IMR-90 (cell line): ENCODE results near the gene FAM184A. TPM values are rescaled to one million over a fixed set of nuclear protein-coding genes. Genes with fewer than 3 reads are reported as not detected.

Experiments
- ATAC-seq: fragments of 200-7000 bp; cut with Tn5 transposase; 2 replicates; pipeline ENCODE4 v1.9.1; 2020; ENCODE audit warnings: low read depth, mild to moderate bottlenecking, moderate library complexity
- BruUV-seq: library from RNA; stranded (reverse); fragments of 400-500 nt; replicated peaks from 2 replicates; lab custom pipeline; 2021; lab: Mats Ljungman, UMichigan
- CTCF ChIA-PET: fragments of 300-600 bp; formaldehyde crosslinking; extraction: SDS; loops from one replicate; lab custom pipeline; 2021; ENCODE audit warnings: antibody characterized with exemption; lab: Yijun Ruan, JAX
- POLR2A ChIA-PET: fragments of 300-600 bp; sonication (Branson Sonifier 250); formaldehyde crosslinking; loops from one replicate; lab custom pipeline; 2022; ENCODE audit warnings: antibody characterized with exemption; ENCODE audit not compliant: unreplicated experiment; lab: Charles Lee
- DNase-seq: peaks from one replicate; pipeline ENCODE4 v3.0.0; 2013
- H2AFZ ChIP-seq: replicated peaks from 2 replicates; pipeline ENCODE3; 2013; ENCODE audit warnings: low read length, mild to moderate bottlenecking; ENCODE audit not compliant: poor library complexity
- H2AK5ac ChIP-seq: 2 replicates; pipeline ENCODE4 v1.6.1; 2013; ENCODE audit warnings: low read depth, low read length, inconsistent platforms
- H2AK9ac ChIP-seq: replicated peaks from 2 replicates; pipeline ENCODE3; 2013; ENCODE audit warnings: mild to moderate bottlenecking, low read depth, low read length, moderate library complexity; ENCODE audit not compliant: poor library complexity
- H2BK120ac ChIP-seq: 2 replicates; pipeline ENCODE4 v1.6.1; 2013; ENCODE audit warnings: low read depth, low read length, inconsistent platforms
- H2BK15ac ChIP-seq: 3 replicates; pipeline ENCODE4 v1.6.1; 2013; ENCODE audit warnings: low read depth, low read length, inconsistent platforms
- H2BK20ac ChIP-seq: 2 replicates; pipeline ENCODE4 v1.6.1; 2013; ENCODE audit warnings: low read depth, mild to moderate bottlenecking, inconsistent platforms, low read length, moderate library complexity
- H2BK5ac ChIP-seq: 2 replicates; pipeline ENCODE4 v1.6.1; 2013; ENCODE audit warnings: mild to moderate bottlenecking, low read depth, low read length, inconsistent platforms; ENCODE audit not compliant: poor library complexity, severe bottlenecking
- H3K14ac ChIP-seq: replicated peaks from 2 replicates; pipeline ENCODE4 v1.6.1; 2013; ENCODE audit warnings: low read depth, low read length, inconsistent platforms
- H3K18ac ChIP-seq: 2 replicates; pipeline ENCODE4 v1.6.1; 2013; ENCODE audit warnings: low read depth, low read length, control low read depth
- H3K23ac ChIP-seq: 2 replicates; pipeline ENCODE4 v1.6.1; 2013; ENCODE audit warnings: low read depth, low read length, inconsistent platforms
- H3K27ac ChIP-seq: 2 replicates; pipeline ENCODE4 v1.5.1; 2013; ENCODE audit warnings: mild to moderate bottlenecking, control low read depth, low read length; ENCODE audit not compliant: insufficient read depth
- H3K27me3 ChIP-seq: 2 replicates; pipeline ENCODE4 v1.6.1; 2013; ENCODE audit warnings: low read length; ENCODE audit not compliant: control insufficient read depth, insufficient read depth
- H3K36me3 ChIP-seq: 2 replicates; pipeline ENCODE4 v1.6.1; 2013; ENCODE audit warnings: low read length, mixed read lengths; ENCODE audit not compliant: control insufficient read depth, insufficient read depth
- H3K4ac ChIP-seq: 2 replicates; pipeline ENCODE4 v1.6.1; 2013; ENCODE audit warnings: low read depth, low read length, inconsistent platforms
- H3K4me1 ChIP-seq: 2 replicates; pipeline ENCODE4 v1.6.1; 2013; ENCODE audit warnings: low read length, mixed read lengths; ENCODE audit not compliant: control insufficient read depth, insufficient read depth
- H3K4me2 ChIP-seq: 2 replicates; pipeline ENCODE4 v1.6.1; 2013; ENCODE audit warnings: low read depth, mild to moderate bottlenecking, control low read depth, low read length, moderate library complexity
- H3K4me3 ChIP-seq: 2 replicates; pipeline ENCODE4 v1.5.1; 2013; ENCODE audit warnings: low read depth, mild to moderate bottlenecking, control low read depth, low read length, moderate library complexity; ENCODE audit not compliant: insufficient read depth
- H3K56ac ChIP-seq: 2 replicates; pipeline ENCODE4 v1.6.1; 2013; ENCODE audit warnings: low read length, inconsistent platforms; ENCODE audit not compliant: insufficient read depth; ENCODE audit errors: extremely low read depth
- H3K79me1 ChIP-seq, 2 experiments: 2 replicates each; pipeline ENCODE4 v1.6.1; 2013; ENCODE audit warnings: low read length in 2 of 2, inconsistent platforms in 1 of 2, low read depth in 1 of 2
- H3K9ac ChIP-seq: 2 replicates; pipeline ENCODE4 v1.6.1; 2013; ENCODE audit warnings: low read depth, low read length, control low read depth
- H3K9me1 ChIP-seq: 2 replicates; pipeline ENCODE4 v1.6.1; 2013; ENCODE audit warnings: low read length, inconsistent platforms; ENCODE audit not compliant: insufficient read depth
- H3K9me3 ChIP-seq: 2 replicates; pipeline ENCODE4 v1.6.1; 2013; ENCODE audit warnings: low read length; ENCODE audit not compliant: control insufficient read depth, insufficient read depth
- H4K20me1 ChIP-seq: 2 replicates; pipeline ENCODE4 v1.6.1; 2013; ENCODE audit warnings: low read length, inconsistent platforms; ENCODE audit not compliant: insufficient read depth
- H4K5ac ChIP-seq: 2 replicates; pipeline ENCODE4 v1.6.1; 2013; ENCODE audit warnings: mild to moderate bottlenecking, low read depth, low read length, control low read depth
- H4K8ac ChIP-seq, 2 experiments: 2 replicates each; pipeline ENCODE4 v1.6.1; 2013; ENCODE audit warnings: low read depth in 2 of 2, low read length in 2 of 2, control low read depth in 1 of 2, inconsistent platforms in 1 of 2
- H4K91ac ChIP-seq: 2 replicates; pipeline ENCODE4 v1.6.1; 2013; ENCODE audit warnings: low read depth, low read length, inconsistent platforms; ENCODE audit not compliant: insufficient read depth
- CEBPB ChIP-seq: IDR thresholded peaks from 2 replicates; pipeline ENCODE4 v1.6.1; 2012; ENCODE audit warnings: low read depth, low read length, improper control_type of control experiment
- CHD1 ChIP-seq: IDR thresholded peaks from 2 replicates; pipeline ENCODE4 v1.6.1; 2012; ENCODE audit warnings: low read depth, low read length, improper control_type of control experiment
- ELK1 ChIP-seq: fragments of 150-350 bp; IDR thresholded peaks from 2 replicates; pipeline ENCODE4 v1.6.1; 2016; ENCODE audit warnings: low read depth, mild to moderate bottlenecking, low read length, moderate library complexity, borderline replicate concordance
- MXI1 ChIP-seq: IDR thresholded peaks from 2 replicates; pipeline ENCODE4 v1.6.1; 2012; ENCODE audit warnings: low read depth, mild to moderate bottlenecking, low read length, moderate library complexity, borderline replicate concordance
- POLR2A ChIP-seq: IDR thresholded peaks from 2 replicates; pipeline ENCODE4 v1.6.1; 2012; ENCODE audit warnings: mild to moderate bottlenecking, low read depth, low read length
- RFX5 ChIP-seq: IDR thresholded peaks from 2 replicates; pipeline ENCODE4 v1.8.0; 2012; ENCODE audit warnings: low read depth, mild to moderate bottlenecking, low read length, moderate library complexity
- WGBS, 2 experiments: methylation state at CpG; one replicate each; pipeline versions ENCODE4 v1.1.5 to v1.1.7; 2013; ENCODE audit warnings: missing lambda C conversion rate in 2 of 2; ENCODE audit not compliant: insufficient read length in 1 of 2; ENCODE audit errors: extremely low coverage in 2 of 2; 5-methylcytosine and 5-hydroxymethylcytosine counted together
- dilution Hi-C: fragments of 300-500 bp; cut with HindIII; formaldehyde crosslinking; loops from one replicate; pipeline ENCODE4 v1.14.3; 2018; ENCODE audit warnings: low sequenced_read_pairs; ENCODE audit not compliant: unreplicated experiment
- in situ Hi-C: fragments of 300-500 bp; cut with MboI; formaldehyde crosslinking; loops from 3 replicates; pipeline ENCODE4 v1.14.3; 2019; ENCODE audit warnings: low sequenced_read_pairs, inconsistent platforms, mixed read lengths
- intact Hi-C: fragments of 100-400 bp; cut with micrococcal nuclease; formaldehyde crosslinking; loops from 2 replicates; pipeline ENCODE4 v1.10.0; 2022
- polyA plus RNA-seq, 3 experiments: library from polyadenylated mRNA; depleted of rRNA; stranded (reverse); fragments of >200 nt; gene quantifications; 2 replicates each; pipeline ENCODE4 v1.2.3, GENCODE V29; 2012; ENCODE audit warnings: low replicate concordance in 1 of 3
- total RNA-seq: library from RNA; depleted of rRNA; stranded (reverse); fragments of >200 nt; gene quantifications from 2 replicates; pipeline ENCODE4 v1.2.3, GENCODE V29; 2012

FAM184A gene
- total and polyA plus RNA-seq, 2 of the 4 experiments (the other 2 are of a cell fraction) = 0.03 TPM; not detected in 1

- no peak for TF ChIP-seq CHD1
- no peak for TF ChIP-seq RFX5
- TF ChIP-seq POLR2A = no peak
These were observed 32.4 kb upstream of the FAM184A start (continued) for GRCh38 chr6:119110601-119111548.

GRCh38 chr6:119109654-119110325 lies 31.3 kb upstream of the FAM184A start:
- dilution Hi-C loops = no loop called here
- Histone ChIP-seq H3K4me2 (no peak overlapping the region), H3K4me3 (no peak overlapping the region), H2AK9ac (no peak overlapping the region), H3K14ac (no peak overlapping the region), H3K4me1 (no peaks in the 10 kb centered on the region), H3K9me3 (no peaks in the 10 kb centered on the region), H2BK15ac (no peak overlapping the region), H3K18ac (no peak overlapping the region), H3K36me3 (no peaks in the 10 kb centered on the region), H3K27ac (no peak overlapping the region), H3K23ac (no peak overlapping the region), H4K20me1 (no peaks in the 10 kb centered on the region), H2AFZ (no peak overlapping the region), H4K5ac (no peak overlapping the region), H3K4ac (no peak overlapping the region), H3K9me1 (no peaks in the 10 kb centered on the region), H3K56ac (no peak overlapping the region), H3K27me3 (peaks cover 5% of the 10 kb centered on the region; the same call in 1 of the 2 replicates), H3K9ac (no peak overlapping the region), H2AK5ac (no peak overlapping the region), H4K91ac (no peak overlapping the region), H3K79me1 (no peaks in the 10 kb centered on the region), H2BK20ac (no peak overlapping the region), H4K8ac (no peak overlapping the region), H2BK5ac (no peak overlapping the region), H2BK120ac (no peak overlapping the region)
- DNase-seq (no peak), ATAC-seq (no peak)
- intact Hi-C loops = loop anchor here (1.0 to 5.0 kb wide), 3 partner anchors 146 to 827 kb away; partner anchors contain the start of gene ASF1A
- TF ChIP-seq MXI1 = no peak
- peak; percentile 92 for TF ChIP-seq CEBPB
- TF ChIP-seq ELK1 = no peak
- ChIA-PET POLR2A (interaction anchor here (0.6 kb wide), 1 partner anchor 187 kb away, joined by 12 read pairs; no protein-coding TSS in a partner anchor), CTCF (interaction anchor here (0.8 to 2.1 kb wide), 4 partner anchors 140 to 233 kb away, joined by 4 to 13 read pairs (median 5); no protein-coding TSS in a partner anchor)
- in situ Hi-C loops = no loop called here
- WGBS, 2 experiments = no CpG with 5 or more reads among the region's 8 CpGs
- no TSS peak for BruUV-seq
